ENCODE data around the gene UGT2B17. TPM values are rescaled to one million over a fixed set of nuclear protein-coding genes. Genes with fewer than 3 reads are reported as not detected.

Gene UGT2B17
- total and polyA plus RNA-seq, 10 donors, result 0.10 to 1.9 (median 0.69) TPM; not detected in 1

GRCh38 chr4:68489338-68489737 lies 86.8 kb downstream of the UGT2B17 start:
- DNase-seq, result peak; percentile 53
- Histone ChIP-seq H3K27me3 (replicated peaks in 1 of 7) (no peaks in the 10 kb centered on the region), H3K9me3 (no peaks in the 10 kb centered on the region), H3K27ac (no peak overlapping the region), H3K4me1 (peaks cover 0 to 2% (median 1%) of the 10 kb centered on the region in 6 donors), H3K4me3 (no peak overlapping the region), H3K36me3 (no peaks in the 10 kb centered on the region)
- intact Hi-C loops (cut with DNase I; ENCODE audit: low total_unique reads), result no loop called here
- TF ChIP-seq CTCF (IDR thresholded peaks at IDR 0.05 in 8 of 11, conservative IDR thresholded peaks at IDR 0.05 in 3 of 11), result no peak
- TF ChIP-seq POLR2A (IDR thresholded peaks at IDR 0.05), result no peak
- no peak for TF ChIP-seq POLR2AphosphoS5 (IDR thresholded peaks at IDR 0.05)
- 58 to 95% (median 64%) methylated on average over 3 to 5 of the region's 5 CpGs for WGBS, 5 donors

Other genes with a start within 250 kb of the UGT2B17 start
- 100 to 1,000 TPM in 4 of 7 donors, 10 to 100 TPM in 3; 76.3 to 110 (median 101) TPM for gene YTHDC1, start 226.2 kb downstream of the UGT2B17 start, total RNA-seq
- gene YTHDC1, start 226.2 kb downstream of the UGT2B17 start, polyA plus RNA-seq, result 10 to 100 TPM; 36.3 to 47.4 (median 38.0) TPM
- gene TMPRSS11E, start 128.9 kb downstream of the UGT2B17 start, total RNA-seq, result under 1 TPM in 3 of 7 donors, not detected in 4; 0.16 to 0.60 (median 0.36) TPM
- gene TMPRSS11E, start 128.9 kb downstream of the UGT2B17 start, polyA plus RNA-seq, result under 1 TPM; 0.03 to 0.26 (median 0.13) TPM
- under 1 TPM in 2 of 7 donors, not detected in 5; 0.46 to 0.85 TPM for gene UGT2B15, start 94.3 kb upstream of the UGT2B17 start, total RNA-seq
- gene UGT2B15, start 94.3 kb upstream of the UGT2B17 start, polyA plus RNA-seq, result under 1 TPM in 1 of 3 donors, not detected in 2; 0.11 TPM
- not detected for gene UGT2B10, start 239.7 kb upstream of the UGT2B17 start, total RNA-seq
- not detected for gene UGT2B10, start 239.7 kb upstream of the UGT2B17 start, polyA plus RNA-seq